ENCODE data around the gene ZNF354B. TPM values are rescaled to one million over a fixed set of nuclear protein-coding genes. Genes with fewer than 3 reads are reported as not detected.
"Not testable (repeated sequence)": the region's sequence is repeated elsewhere in the genome, so short reads cannot be mapped to it uniquely, and the experiment has no call there.

Gene ZNF354B
- total and polyA plus RNA-seq, 2 donors (not counting 3 experiments of a cell fraction or from before 2014, with no cell fraction given) = 6.3 to 17.6 TPM

GRCh38 chr5:178854284-178854683 is 5.5 kb upstream of the ZNF354B start:
- no peaks in the 10 kb centered on the region for H3K9me1 ChIP-seq (replicated peaks; ENCODE audit: control insufficient read depth, extremely low read depth, insufficient read depth, low read length)
- no peaks in the 10 kb centered on the region for H3K9me3 ChIP-seq (replicated peaks; ENCODE audit: control insufficient read depth, insufficient read depth, low read length)
- H3K9ac ChIP-seq (replicated peaks; ENCODE audit: extremely low read depth, insufficient read depth, low read length) = no peak overlapping the region
- H3K27ac ChIP-seq (ENCODE audit: insufficient read depth, low read depth, low read length) = no peak overlapping the region
- no peaks in the 10 kb centered on the region for H3K36me3 ChIP-seq (ENCODE audit: control insufficient read depth in 2 of 2, extremely low read depth in 1 of 2, insufficient read depth in 2 of 2, low read length in 2 of 2)
- POLR2A ChIA-PET = no interaction called here
- DNase-seq (ENCODE audit: low read depth, low spot score) (no peak), FAIRE-seq (no peak)
- H3K4me2 ChIP-seq (ENCODE audit: insufficient read depth, low read length) = no peak overlapping the region
- no peak overlapping the region for H2AFZ ChIP-seq (ENCODE audit: low read depth, low read length)
- no peaks in the 10 kb centered on the region for H4K20me1 ChIP-seq (replicated peaks; ENCODE audit: control insufficient read depth, extremely low read depth, insufficient read depth, low read length)
- H3K4me3 ChIP-seq (replicated peaks in 1 of 3; ENCODE audit: insufficient read depth in 1 of 3, low read depth in 1 of 3, low read length in 3 of 3) = no peak overlapping the region
- no peak for TF ChIP-seq MAX (IDR thresholded peaks at IDR 0.05; ENCODE audit: insufficient read depth, insufficient read length)
- TF ChIP-seq EZH2 (IDR thresholded peaks at IDR 0.05; ENCODE audit: borderline replicate concordance, low read depth, low read length, severe bottlenecking) = no peak
- TF ChIP-seq FOS (IDR thresholded peaks at IDR 0.05; ENCODE audit: borderline replicate concordance, insufficient read depth, low read length) = no peak
- no peak for TF ChIP-seq MYC (IDR thresholded peaks at IDR 0.05; ENCODE audit: low read depth, low read length)
- no peak for TF ChIP-seq CTCF (IDR thresholded peaks at IDR 0.05; ENCODE audit: extremely low read depth in 1 of 2, insufficient read depth in 1 of 2, low read depth in 1 of 2, low read length in 2 of 2)
- TF ChIP-seq POLR2AphosphoS5 (IDR thresholded peaks at IDR 0.05; ENCODE audit: insufficient read depth, low read depth, low read length) = no peak
- no peak for TF ChIP-seq GATA2 (IDR thresholded peaks at IDR 0.05; ENCODE audit: insufficient read depth, insufficient read length, low read depth, low read length)
- no peak for TF ChIP-seq JUN (IDR thresholded peaks at IDR 0.05; ENCODE audit: borderline replicate concordance, insufficient read depth, insufficient read length, low read depth)
- no peak for TF ChIP-seq POLR2A (IDR thresholded peaks at IDR 0.05; ENCODE audit: low read depth, low read length)
- H3K79me2 ChIP-seq (ENCODE audit: control insufficient read depth, insufficient read depth, low read length) = no peaks in the 10 kb centered on the region
- CTCF ChIA-PET = no interaction called here
- no TSS peak for BruUV-seq (replicated peaks)
- intact Hi-C loops (cut with micrococcal nuclease) (no loop called here), dilution Hi-C loops (cut with MboI; ENCODE audit: extremely low pct_ligation_motif_present, low sequenced_read_pairs) (no loop called here)
- H3K4me1 ChIP-seq (ENCODE audit: control insufficient read depth, extremely low read depth, insufficient read depth, low read length) = no peaks in the 10 kb centered on the region
- H3K27me3 ChIP-seq (ENCODE audit: control insufficient read depth in 2 of 2, insufficient read depth in 2 of 2, low read length in 2 of 2) = no peaks in the 10 kb centered on the region

GRCh38 chr5:178860615-178861014 is 862 bp downstream of the ZNF354B start:
- H3K36me3 ChIP-seq (ENCODE audit: control insufficient read depth in 2 of 2, extremely low read depth in 1 of 2, insufficient read depth in 2 of 2, low read length in 2 of 2); H3K27me3 ChIP-seq (ENCODE audit: control insufficient read depth in 2 of 2, insufficient read depth in 2 of 2, low read length in 2 of 2); H4K20me1 ChIP-seq (replicated peaks; ENCODE audit: control insufficient read depth, extremely low read depth, insufficient read depth, low read length); DNase-seq (ENCODE audit: low read depth, low spot score); dilution Hi-C loops (cut with MboI; ENCODE audit: extremely low pct_ligation_motif_present, low sequenced_read_pairs); CTCF ChIA-PET; BruUV-seq (replicated peaks); H3K4me1 ChIP-seq (ENCODE audit: control insufficient read depth, extremely low read depth, insufficient read depth, low read length); POLR2A ChIA-PET; intact Hi-C loops (cut with micrococcal nuclease); H3K9me3 ChIP-seq (replicated peaks; ENCODE audit: control insufficient read depth, insufficient read depth, low read length); H3K9me1 ChIP-seq (replicated peaks; ENCODE audit: control insufficient read depth, extremely low read depth, insufficient read depth, low read length): not testable (repeated sequence)
- Histone ChIP-seq H3K9ac (replicated peaks; ENCODE audit: extremely low read depth, insufficient read depth, low read length) (peak overlapping the region; percentile 64), H3K79me2 (ENCODE audit: control insufficient read depth, insufficient read depth, low read length) (peaks cover 14% of the 10 kb centered on the region), H3K4me2 (ENCODE audit: insufficient read depth, low read length) (peak overlapping the region; percentile 16), H3K27ac (ENCODE audit: insufficient read depth, low read depth, low read length) (peak overlapping the region; percentile 53), H2AFZ (ENCODE audit: low read depth, low read length) (peak overlapping the region; percentile 43), H3K4me3 (replicated peaks in 1 of 3; ENCODE audit: insufficient read depth in 1 of 3, low read depth in 1 of 3, low read length in 3 of 3) (peak overlapping the region; percentile 22 to 78 (median 38))
- FAIRE-seq = peak; percentile 12
